CD4-positive, alpha-beta T cell treated with Interleukin-17A for 4 hours (primary cell): Measurements from ENCODE around the gene CMC1.

Source experiments
- DNase-seq: peaks from one replicate; pipeline ENCODE4 v3.0.0-alpha.2; 2020; ENCODE audit warnings: mixed read lengths

CMC1 gene

GRCh38 chr3:28308196-28308595 is 66.8 kb downstream of the CMC1 start:
- DNase-seq, result no peak

DNA sequence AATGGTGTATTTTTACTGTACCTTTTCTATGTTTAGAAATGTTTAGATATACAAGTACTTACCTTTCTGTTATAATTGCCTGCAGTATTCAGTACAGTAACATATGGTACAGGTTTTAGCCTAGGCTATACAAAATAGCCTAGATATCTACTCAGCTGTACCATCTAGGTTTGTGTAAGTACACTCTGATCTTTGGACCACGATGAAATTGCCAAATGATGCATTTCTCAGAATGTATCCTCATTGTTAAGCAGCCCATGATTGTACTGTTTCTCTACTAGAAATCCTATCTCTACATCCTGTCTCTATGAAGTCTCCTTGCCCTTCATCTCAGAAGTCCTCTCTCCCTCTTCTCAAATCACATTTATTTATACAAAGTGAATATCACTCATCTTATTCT is 74.3 kb downstream of the CMC1 start:
- DNase-seq, result no peak

- no peak for DNase-seq
Measured at GRCh38 chr3:28316226-28316625, 74.8 kb downstream of the CMC1 start.

DNA sequence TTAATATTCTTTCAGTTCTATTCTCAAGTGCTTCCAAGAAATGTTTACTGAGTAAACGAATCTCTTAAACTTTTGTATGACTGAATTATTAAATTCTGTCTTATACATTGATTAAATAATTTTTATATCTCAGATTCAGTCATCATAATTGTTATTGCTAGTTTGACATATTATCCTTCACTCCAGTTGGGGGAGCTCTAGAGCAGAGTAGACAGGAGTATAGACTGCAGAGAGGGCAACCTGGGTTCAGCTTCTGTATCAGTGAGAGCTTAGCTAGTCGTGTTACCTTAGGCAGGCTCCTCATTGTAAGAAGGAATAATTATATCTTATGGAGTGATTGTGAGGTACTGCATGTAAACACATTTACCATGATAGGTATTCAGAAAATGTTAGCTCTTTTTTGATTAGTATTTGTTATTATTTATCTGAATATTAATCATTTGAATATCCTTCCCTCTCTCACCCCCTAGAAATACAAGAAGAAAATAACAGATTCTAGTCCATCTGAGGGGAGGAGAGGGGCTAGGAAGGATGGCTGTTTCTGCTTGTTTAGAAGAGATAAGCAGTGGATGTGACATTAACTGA is 76.1 kb downstream of the CMC1 start:
- peak; percentile 52 for DNase-seq

DNA sequence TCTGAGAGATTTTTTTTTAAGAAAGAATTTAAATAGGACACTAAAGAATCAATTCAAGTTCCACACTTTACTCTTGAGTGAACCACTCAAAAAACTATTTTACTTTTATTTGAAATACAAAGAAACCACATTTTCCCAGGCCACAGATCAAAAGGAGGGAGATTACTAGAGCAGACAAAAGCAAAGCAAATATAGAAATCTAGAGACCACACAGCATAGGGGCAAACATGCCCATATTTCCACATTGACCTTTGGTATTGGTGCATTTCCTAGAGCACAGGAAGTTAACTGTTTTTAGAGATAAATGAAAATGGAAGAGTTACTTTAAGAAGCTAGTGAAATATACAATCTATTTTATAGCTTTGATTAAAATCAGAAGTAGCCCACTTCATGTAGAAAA is 79.6 kb downstream of the CMC1 start:
- DNase-seq, result no peak

GRCh38 chr3:28322464-28322863 is 81.0 kb downstream of the CMC1 start:
- DNase-seq, result no peak

GRCh38 chr3:28326458-28326926 is 85.1 kb downstream of the CMC1 start:
- peak; percentile 38 for DNase-seq

- no peak for DNase-seq
Measured at GRCh38 chr3:28328188-28329151, 87.1 kb downstream of the CMC1 start.

DNA sequence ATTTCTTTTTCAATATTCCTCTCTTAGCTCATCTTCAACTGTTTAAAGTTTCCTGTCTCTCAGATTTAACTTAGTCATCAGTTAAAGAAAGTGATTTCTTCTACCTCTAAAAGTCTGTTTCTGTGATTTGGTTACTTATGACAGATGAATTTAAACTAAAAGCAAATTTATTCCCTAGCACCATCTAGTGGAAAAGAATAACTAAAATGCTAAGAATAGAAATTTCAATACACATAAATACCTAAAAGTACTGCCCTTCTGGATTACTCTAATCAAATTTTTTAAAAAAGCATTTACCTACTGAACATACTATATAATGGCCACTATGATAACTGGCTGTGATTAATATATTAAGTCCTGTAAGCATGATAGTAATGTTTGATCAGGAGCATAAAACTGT is 93.1 kb downstream of the CMC1 start:
- DNase-seq, result no peak

DNA sequence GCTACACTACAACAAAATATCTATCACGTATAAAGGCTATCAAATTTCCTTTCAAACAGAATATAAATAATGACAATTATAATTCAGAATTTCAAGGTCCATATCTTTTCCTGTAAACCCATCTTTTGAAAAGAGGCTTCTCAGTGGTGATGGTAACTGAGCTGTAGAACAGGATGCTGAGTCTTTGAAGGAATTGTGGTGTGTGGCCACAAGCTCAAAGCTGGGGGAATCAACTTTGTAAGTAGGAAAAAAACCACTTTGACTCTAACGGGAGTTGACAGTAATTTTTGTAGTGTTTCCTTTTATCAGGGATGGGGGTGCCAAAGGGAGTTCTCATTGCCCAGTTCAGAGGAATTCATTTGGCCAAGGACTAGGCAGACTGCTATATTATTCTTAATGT is 93.8 kb downstream of the CMC1 start:
- no peak for DNase-seq

DNA sequence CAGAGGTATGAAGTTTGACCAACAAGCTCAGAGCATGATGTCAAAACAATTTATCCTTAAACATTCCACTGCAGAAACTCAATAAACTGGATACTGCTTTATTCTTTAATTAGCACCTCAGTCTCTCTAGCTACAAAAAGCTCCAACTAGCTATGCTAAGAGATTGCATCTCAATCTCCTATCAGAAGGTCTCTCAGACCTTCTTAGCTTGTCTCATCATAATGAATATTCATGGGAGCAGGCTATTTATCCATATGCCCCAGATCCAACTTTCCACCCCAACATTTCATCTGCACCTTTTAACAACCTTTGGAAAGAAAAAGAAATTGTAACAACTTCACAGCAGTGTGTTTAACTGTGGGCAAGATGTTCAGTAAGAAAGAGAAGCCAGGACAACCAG is 95.8 kb downstream of the CMC1 start:
- DNase-seq, result no peak

GRCh38 chr3:28343144-28343543 is 101.7 kb downstream of the CMC1 start:
- DNase-seq, result no peak

DNA sequence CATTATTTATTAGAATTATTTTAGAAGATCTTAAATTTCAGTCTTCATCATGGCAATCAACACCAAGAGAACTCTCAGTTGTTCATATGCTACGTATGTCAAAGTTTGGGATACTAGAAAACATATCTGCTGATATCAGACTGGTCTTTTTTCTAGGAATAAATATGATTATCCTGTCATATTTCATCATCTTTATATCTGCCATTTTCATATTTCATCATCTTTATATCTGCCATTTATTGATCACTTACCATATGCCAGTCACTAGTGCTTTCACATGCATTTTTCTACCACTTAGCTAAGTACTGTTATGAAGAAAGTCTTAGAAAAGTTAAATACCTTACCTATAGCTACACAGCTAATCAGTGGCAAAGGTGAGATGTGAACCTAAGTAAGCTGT is 104.3 kb downstream of the CMC1 start:
- no peak for DNase-seq

GRCh38 chr3:28347374-28348264 is 106.2 kb downstream of the CMC1 start:
- no peak for DNase-seq

- no peak for DNase-seq
Measured at GRCh38 chr3:28348265-28348628, 106.8 kb downstream of the CMC1 start.

GRCh38 chr3:28348629-28349468 is 107.4 kb downstream of the CMC1 start, which contains the start of the genes AZI2 and ZCWPW2:
TSS of gene AZI2 (minus strand) at chr3:28348824. CDS start at chr3:28340617, 8,207 bp downstream.
TSS of gene ZCWPW2 (plus strand) at chr3:28348721. CDS start at chr3:28413069, 64,348 bp downstream.
- peak; percentile 92 for DNase-seq

GRCh38 chr3:28349469-28350000 is 108.1 kb downstream of the CMC1 start:
- no peak for DNase-seq
